Heart right ventricle (tissue), 16 donors: ENCODE data around the gene LHFPL3. TPM values are rescaled to one million over a fixed set of nuclear protein-coding genes. Genes with fewer than 3 reads are reported as not detected.

ENCODE experiments used
- ATAC-seq, 8 donors: fragments of 200-7000 bp; cut with Tn5 transposase; one replicate each; pipeline ENCODE4 v1.9.1; 2020; ENCODE audit warnings: mild to moderate bottlenecking in 8 of 8, moderate library complexity in 8 of 8, moderate number of reproducible peaks in 1 of 8
- DNase-seq, 2 donors: peaks; one replicate each; pipeline ENCODE4 v3.0.0-alpha.2; 2020
- H3K27ac ChIP-seq, 10 donors: fragments of 200-600 bp; sonication (generic) in 2 of 10; one replicate each; pipeline versions ENCODE4 v1.5.0 to v1.8.0; 2020 to 2022; ENCODE audit warnings: mild to moderate bottlenecking in 3 of 10
- H3K27me3 ChIP-seq, 7 donors: fragments of 200-600 bp; one replicate each; pipeline ENCODE4 v1.8.0; 2021 to 2022; ENCODE audit warnings: mild to moderate bottlenecking in 2 of 7
- H3K36me3 ChIP-seq, 9 donors: fragments of 200-600 bp; sonication (generic) in 1 of 9; one replicate each; pipeline versions ENCODE4 v1.5.0 to v1.8.0; 2020 to 2022; ENCODE audit warnings: mild to moderate bottlenecking in 2 of 9
- H3K4me1 ChIP-seq, 9 donors: fragments of 200-600 bp; sonication (generic) in 1 of 9; one replicate each; pipeline versions ENCODE4 v1.5.0 to v1.8.0; 2020 to 2022; ENCODE audit warnings: mild to moderate bottlenecking in 4 of 9
- H3K4me3 ChIP-seq, 10 donors: fragments of 200-600 bp; sonication (generic) in 2 of 10; one replicate each; pipeline versions ENCODE4 v1.5.0 to v1.8.0; 2020 to 2022; ENCODE audit warnings: mild to moderate bottlenecking in 7 of 10, moderate library complexity in 2 of 10
- H3K9me3 ChIP-seq, 11 donors: fragments of 200-600 bp in 10 of 11; sonication (generic) in 2 of 11; one replicate each; pipeline versions ENCODE4 v1.5.0 to v1.8.0; 2013 to 2022; ENCODE audit warnings: mild to moderate bottlenecking in 2 of 11, control low read depth in 1 of 11, moderate library complexity in 1 of 11
- CTCF ChIP-seq, 9 donors: fragments of 200-600 bp; sonication (generic) in 2 of 9; IDR thresholded peaks; one replicate each; pipeline versions ENCODE4 v1.5.0 to v1.8.0; 2021 to 2022; ENCODE audit warnings: antibody characterized with exemption in 9 of 9, mild to moderate bottlenecking in 5 of 9, moderate library complexity in 1 of 9
- WGBS, 2 donors: extraction: QIAGEN DNeasy Blood & Tissue Kit; methylation state at CpG; one replicate each; pipeline ENCODE4 v1.1.7; 2013; ENCODE audit warnings: inconsistent platforms in 1 of 2; 5-methylcytosine and 5-hydroxymethylcytosine counted together
- intact Hi-C, 10 donors: fragments of 100-400 bp; cut with DNase I; formaldehyde crosslinking; loops; one replicate each; pipeline versions ENCODE4 v1.11.1 to v1.14.2; 2022
- polyA plus RNA-seq, 2 donors: library from polyadenylated mRNA; stranded (reverse); fragments of 200-250 nt; gene quantifications; one replicate each; pipeline ENCODE4 v1.2.3, GENCODE V29; 2013
- total RNA-seq, 10 donors: library from RNA; stranded (reverse); fragmentation: NEBNext Ultra II Directional in 3 of 10; extraction: Animal tissue kit (Norgen Biotek cat#: 25700) in 3 of 10; gene quantifications; one replicate each; pipeline versions ENCODE4 v1.2.1 to v1.2.4, GENCODE V29; 2021 to 2023
- donor health status: Arrhythmogenic right ventricular cardiomyopathy.
- donor health status: ischemic (EF 13 %, LVEDD 7.1; RV severe dilation, severe dysfunction).
- donor health status: healthy with polysubstance abuse.
- donor health status: DM: no; HTN: yes; CAD: no.
- donor health status: DM: no; HTN: no; CAD: no.
- donor health status: ischemic (EF 25% LVEDD 6.9; RV normal size, moderate dysfunction).
- donor health status: ischemic (EF 25% LVEDD 5.7; RV mildly dilated, moderate dysfunction).
- donor health status: healthy.
- donor health status: DM: yes; HTN: yes; CAD: no.
- donor health status: Ischemic cardiomyopathy.
- donor health status: ischemic (EF 35%, LVEDD 5.7; RV mildly dilated, moderate dysfunction).
- donor health status: nonischemic (EF 11% LVEDD 7.7; RV severe dilation, severe dysfunction).
- donor health status: DM: yes; HTN: yes; CAD: no.
- donor health status: PGD.
- donor health status: ischemic (EF 29% LVEDD 5.4; RV normal size, mild dysfunction).
- donor health status: nonischemic (EF 23%, LVEDD 6.1; RV moderate dilation, normal function).

Gene LHFPL3
- total and polyA plus RNA-seq, 12 donors: not detected

DNA sequence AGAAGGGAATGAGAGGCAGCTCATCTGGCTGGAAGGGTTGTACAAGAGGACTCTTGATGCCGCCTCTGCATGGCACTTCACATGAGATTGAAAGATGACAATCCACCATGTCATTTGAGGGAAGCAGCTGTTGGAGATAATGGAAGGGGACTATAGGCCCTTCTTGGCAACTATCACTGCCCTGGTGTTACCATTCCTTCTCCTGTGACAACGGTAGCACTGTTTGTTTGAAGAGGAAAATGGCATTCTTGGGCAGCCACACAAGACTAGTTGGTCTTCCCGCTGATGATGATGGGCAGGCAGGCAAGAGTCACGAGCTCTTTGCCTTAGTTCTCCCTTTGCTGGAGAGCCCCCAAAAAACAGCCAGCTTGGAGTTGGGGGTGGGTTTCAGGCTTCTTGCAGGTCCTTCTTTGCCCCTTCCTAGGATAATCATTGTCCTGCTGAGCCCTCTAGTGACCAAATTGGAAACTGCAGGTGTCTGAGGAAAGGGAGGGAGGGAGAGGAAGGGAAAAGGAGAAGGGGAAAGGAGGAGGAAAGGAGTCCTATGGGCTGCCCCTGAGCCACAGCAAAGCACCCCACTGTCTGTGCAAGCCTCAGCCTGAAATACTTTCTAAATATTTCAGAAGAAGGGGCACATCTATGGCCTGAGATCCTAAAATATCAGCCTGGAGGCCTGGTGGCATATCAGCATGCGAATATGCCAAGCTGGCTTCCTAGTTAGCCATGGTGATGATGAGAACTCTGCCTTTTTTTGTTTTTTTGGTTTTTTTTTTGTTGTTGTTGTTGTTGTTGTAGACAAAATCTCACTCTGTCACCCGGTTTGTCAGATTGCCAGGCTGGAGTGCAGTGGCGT, 520.0 kb downstream of the LHFPL3 start:
- intact Hi-C loops: loop anchor here in 8 of 10 donors (2.0 to 10.0 kb wide), 5 partner anchors 206 to 616 kb away; no protein-coding TSS in a partner anchor
- DNase-seq: peak in 1 of 2 donors; percentile 54

GRCh38 chr7:104850374-104850773, 522.0 kb downstream of the LHFPL3 start:
- Histone ChIP-seq H3K4me1 (no peaks in the 10 kb centered on the region), H3K4me3 (no peak overlapping the region), H3K9me3 (no peaks in the 10 kb centered on the region), H3K27ac (no peak overlapping the region), H3K27me3 (peaks cover 0 to 25% (median 16%) of the 10 kb centered on the region in 7 donors), H3K36me3 (no peaks in the 10 kb centered on the region)
- no peak for TF ChIP-seq CTCF (IDR thresholded peaks at IDR 0.05)
- WGBS, 2 donors: 72 to 80% methylated on average over 1 of the region's 1 CpG
- intact Hi-C loops: no loop called here
- ATAC-seq: no peak
- no peak for DNase-seq

More for the DNA sequence above, 520.0 kb downstream of the LHFPL3 start:
- ATAC-seq: peak in 3 of 8 donors; percentile 37 to 55 (median 51)
- peaks cover 0 to 34% (median 25%) of the 10 kb centered on the region in 7 donors for H3K27me3 ChIP-seq
- H3K36me3 ChIP-seq: no peaks in the 10 kb centered on the region
- 54% methylated on average over 7 of the region's 7 CpGs for WGBS, 2 donors
- H3K4me1 ChIP-seq: no peaks in the 10 kb centered on the region
- no peak overlapping the region for H3K27ac ChIP-seq
- peak; percentile 65 to 85 (median 81) for TF ChIP-seq CTCF (IDR thresholded peaks at IDR 0.05)
- no peaks in the 10 kb centered on the region for H3K9me3 ChIP-seq
- H3K4me3 ChIP-seq: no peak overlapping the region

GRCh38 chr7:104851268-104851667, 522.9 kb downstream of the LHFPL3 start:
- peak in 1 of 8 donors; percentile 18 for ATAC-seq
- Histone ChIP-seq H3K4me3 (no peak overlapping the region), H3K9me3 (no peaks in the 10 kb centered on the region), H3K27ac (no peak overlapping the region), H3K27me3 (peaks cover 0 to 16% (median 9%) of the 10 kb centered on the region in 7 donors), H3K36me3 (no peaks in the 10 kb centered on the region), H3K4me1 (no peaks in the 10 kb centered on the region)
- no peak for DNase-seq
- 85 to 96% methylated on average over 2 of the region's 2 CpGs for WGBS, 2 donors
- intact Hi-C loops: no loop called here
- no peak for TF ChIP-seq CTCF (IDR thresholded peaks at IDR 0.05)

GRCh38 chr7:104852386-104852785, 524.0 kb downstream of the LHFPL3 start:
- intact Hi-C loops: no loop called here
- Histone ChIP-seq H3K9me3 (no peaks in the 10 kb centered on the region), H3K4me1 (no peaks in the 10 kb centered on the region), H3K27me3 (peaks cover 0 to 13% (median 6%) of the 10 kb centered on the region in 7 donors), H3K4me3 (no peak overlapping the region), H3K36me3 (no peaks in the 10 kb centered on the region), H3K27ac (no peak overlapping the region)
- DNase-seq: no peak
- ATAC-seq: no peak
- WGBS, 2 donors: 63 to 85% methylated on average over 1 of the region's 1 CpG
- TF ChIP-seq CTCF (IDR thresholded peaks at IDR 0.05): no peak
